Measurements from ENCODE around the gene SFPQ. TPM values are rescaled to one million over a fixed set of nuclear protein-coding genes. Genes with fewer than 3 reads are reported as not detected.

Gene SFPQ
- total and polyA plus RNA-seq, 2 of the 8 experiments (the other 6 are each of a cell fraction or from before 2014, with no cell fraction given), result 118 to 469 TPM

DNA sequence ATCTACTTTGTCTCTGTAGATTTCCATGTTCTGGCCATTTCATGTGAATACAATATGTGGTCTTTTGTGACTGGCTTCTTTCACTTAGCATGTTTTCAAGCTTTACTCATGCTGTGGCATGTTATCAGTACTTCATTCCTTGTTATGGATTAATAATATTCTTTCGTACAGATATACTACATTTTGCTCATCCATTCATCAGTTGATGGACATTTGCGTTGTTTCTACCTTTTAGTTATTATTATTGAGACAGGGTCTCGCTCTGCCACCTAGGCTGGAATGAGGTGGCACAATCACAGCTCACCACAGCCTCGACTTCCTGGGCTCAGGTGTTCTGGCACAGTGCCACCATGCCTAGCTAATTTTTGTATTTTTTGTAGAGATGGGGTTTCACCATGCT is 21.4 kb downstream of the SFPQ start:
- Histone ChIP-seq H2BK12ac (ENCODE audit: low read depth, low read length) (no peak overlapping the region), H3K4me2 (ENCODE audit: insufficient read depth in 1 of 2, low read depth in 2 of 2, low read length in 2 of 2) (no peak overlapping the region), H3K23me2 (ENCODE audit: low read depth, low read length) (no peaks in the 10 kb centered on the region), H3K79me2 (ENCODE audit: control insufficient read depth in 1 of 2, insufficient read depth in 2 of 2, low read length in 2 of 2) (no peaks in the 10 kb centered on the region), H2BK15ac (ENCODE audit: low read length) (no peak overlapping the region), H2BK120ac (replicated peaks; ENCODE audit: low read depth, low read length) (no peak overlapping the region), H2BK20ac (ENCODE audit: low read length) (no peak overlapping the region), H3K4me1 (replicated peaks in 1 of 4; ENCODE audit: control insufficient read depth in 3 of 4, insufficient read depth in 4 of 4, low read length in 3 of 4) (no peaks in the 10 kb centered on the region), H3K18ac (ENCODE audit: extremely low read depth, low read length) (no peak overlapping the region), H2BK5ac (ENCODE audit: low read depth, low read length) (no peak overlapping the region), H3K9ac (replicated peaks in 1 of 4; ENCODE audit: extremely low read depth in 1 of 4, low read depth in 3 of 4, low read length in 3 of 4) (no peak overlapping the region), H4K5ac (ENCODE audit: insufficient read length, low read depth, low read length) (no peak overlapping the region), H4K20me1 (replicated peaks in 1 of 2; ENCODE audit: control insufficient read depth in 1 of 2, insufficient read depth in 2 of 2, low read length in 2 of 2) (peaks cover 3% of the 10 kb centered on the region in 2 experiments), H2AK5ac (ENCODE audit: low read depth, low read length) (no peak overlapping the region), H3K14ac (ENCODE audit: insufficient read length) (no peak overlapping the region), H3K27ac (ENCODE audit: low read depth, low read length) (no peak overlapping the region), H3K4me3 (ENCODE audit: extremely low read depth in 1 of 4, insufficient read depth in 2 of 4, low read depth in 3 of 4, low read length in 4 of 4) (no peak overlapping the region), H3K36me3 (ENCODE audit: control insufficient read depth in 2 of 4, insufficient read depth in 4 of 4, low read length in 3 of 4) (peaks cover 0 to 19% (median 12%) of the 10 kb centered on the region in 4 experiments; a peak in 6 of 8 replicates), H2AFZ (ENCODE audit: low read length) (no peak overlapping the region), H3K27me3 (replicated peaks in 1 of 4; ENCODE audit: control insufficient read depth in 3 of 4, extremely low read depth in 1 of 4, insufficient read depth in 3 of 4, low read length in 3 of 4) (no peaks in the 10 kb centered on the region), H3K23ac (ENCODE audit: insufficient read length) (no peak overlapping the region), H4K91ac (replicated peaks; ENCODE audit: insufficient read length, low read length) (no peak overlapping the region), H3K56ac (replicated peaks; ENCODE audit: insufficient read length, low read depth, low read length) (no peak overlapping the region), H4K8ac (ENCODE audit: extremely low read depth, insufficient read depth, low read length) (no peak overlapping the region), H3K4ac (replicated peaks; ENCODE audit: insufficient read length, low read depth, low read length) (no peak overlapping the region), H3K9me3 (ENCODE audit: insufficient read depth in 2 of 2, low read depth in 1 of 2, low read length in 1 of 2) (no peaks in the 10 kb centered on the region), H3K79me1 (ENCODE audit: low read depth, low read length) (no peaks in the 10 kb centered on the region)
- ChIA-PET POLR2A (ENCODE audit: partially characterized antibody) (interaction anchor here (0.7 to 5.7 kb wide), 9 partner anchors 9 to 143 kb away, joined by 3 to 46 read pairs (median 5); no protein-coding TSS in a partner anchor), CTCF (ENCODE audit: partially characterized antibody) (interaction anchor here (0.6 to 1.1 kb wide), 3 partner anchors 11 to 166 kb away, joined by 3 read pairs; no protein-coding TSS in a partner anchor)
- no peak for DNase-seq (ENCODE audit: low read depth in 1 of 2, low spot score in 2 of 2)
- no peak for FAIRE-seq
- 90% methylated on average over 4 of the region's 4 CpGs; no CpG with 5 or more reads in 1 of the 2 experiments for WGBS, 2 experiments (ENCODE audit: extremely low coverage in 1 of 2, insufficient coverage in 1 of 2, insufficient read length in 1 of 2, insufficient replicate concordance in 2 of 2, low coverage in 1 of 2, low lambda C conversion rate in 2 of 2, missing lambda C conversion rate in 1 of 2)
- TF ChIP-seq, protein P1, sequence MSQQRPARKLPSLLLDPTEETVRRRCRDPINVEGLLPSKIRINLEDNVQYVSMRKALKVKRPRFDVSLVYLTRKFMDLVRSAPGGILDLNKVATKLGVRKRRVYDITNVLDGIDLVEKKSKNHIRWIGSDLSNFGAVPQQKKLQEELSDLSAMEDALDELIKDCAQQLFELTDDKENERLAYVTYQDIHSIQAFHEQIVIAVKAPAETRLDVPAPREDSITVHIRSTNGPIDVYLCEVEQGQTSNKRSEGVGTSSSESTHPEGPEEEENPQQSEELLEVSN (IDR thresholded peaks at IDR 0.05), result no peak
- TF ChIP-seq SAP30 (IDR thresholded peaks at IDR 0.05; ENCODE audit: insufficient read depth, insufficient replicate concordance, low read length) (no peak), ATF3 (IDR thresholded peaks at IDR 0.05; ENCODE audit: insufficient read depth, low read depth, low read length) (no peak), ASH2L (IDR thresholded peaks at IDR 0.05; ENCODE audit: low read length) (no peak), TBP (IDR thresholded peaks at IDR 0.05; ENCODE audit: low read depth, low read length) (no peak), EGR1 (IDR thresholded peaks at IDR 0.05; ENCODE audit: borderline replicate concordance, low read depth, low read length) (no peak), GABPA (IDR thresholded peaks at IDR 0.05; ENCODE audit: borderline replicate concordance, insufficient read depth, low read length) (no peak), SP4 (IDR thresholded peaks at IDR 0.05; ENCODE audit: low read length) (no peak), USF2 (IDR thresholded peaks at IDR 0.05; ENCODE audit: low read length) (no peak), KDM4A (IDR thresholded peaks at IDR 0.05; ENCODE audit: low read depth, low read length, severe bottlenecking) (no peak), CBX8 (IDR thresholded peaks at IDR 0.05; ENCODE audit: borderline replicate concordance, low read depth, low read length) (no peak), BACH1 (IDR thresholded peaks at IDR 0.05; ENCODE audit: low read length) (no peak)
